HepG2 (cell line): Measurements from ENCODE around the gene TANGO6.

Source experiments
- BRCA1 ChIP-seq: sonication (generic); formaldehyde crosslinking; IDR thresholded peaks from 2 replicates; pipeline ENCODE4 v1.4.0; 2020; ENCODE audit warnings: missing genetic modification reagents
- CTCF ChIP-seq: sonication (generic); formaldehyde crosslinking; IDR thresholded peaks from 2 replicates; pipeline ENCODE4 v1.5.0; 2020; ENCODE audit warnings: mild to moderate bottlenecking, missing genetic modification reagents, moderate library complexity
- EZH2 ChIP-seq: conservative IDR thresholded peaks from 2 replicates; pipeline ENCODE4 v1.6.1; 2012; ENCODE audit warnings: mild to moderate bottlenecking, low read depth, low read length, moderate library complexity
- FOXK1 ChIP-seq: sonication (generic); formaldehyde crosslinking; IDR thresholded peaks from 2 replicates; pipeline ENCODE4 v1.4.0; 2020; ENCODE audit warnings: low read depth, missing genetic modification reagents, borderline replicate concordance
- REST ChIP-seq, 2 experiments: IDR thresholded peaks; 2 replicates each; pipeline ENCODE4 v1.6.1; 2011 to 2012; ENCODE audit warnings: low read length in 2 of 2, borderline replicate concordance in 1 of 2, low read depth in 1 of 2, mild to moderate bottlenecking in 1 of 2, moderate library complexity in 1 of 2
- SP4 ChIP-seq: sonication (generic); formaldehyde crosslinking; IDR thresholded peaks from 2 replicates; pipeline ENCODE4 v1.8.1; 2023; ENCODE audit warnings: mild to moderate bottlenecking, missing genetic modification reagents
- TFE3 ChIP-seq: IDR thresholded peaks from 2 replicates; pipeline ENCODE4 v1.6.1; 2016
- ZBTB8A ChIP-seq: sonication (generic); formaldehyde crosslinking; IDR thresholded peaks from 2 replicates; pipeline ENCODE4 v1.4.0; 2020; ENCODE audit warnings: mild to moderate bottlenecking, low read depth, missing genetic modification reagents, borderline replicate concordance
- ZFP62 ChIP-seq: sonication (generic); formaldehyde crosslinking; IDR thresholded peaks from 2 replicates; pipeline ENCODE4 v1.4.0; 2020; ENCODE audit warnings: missing genetic modification reagents
- ZNF343 ChIP-seq: sonication (generic); formaldehyde crosslinking; IDR thresholded peaks from 2 replicates; pipeline ENCODE4 v1.4.0; 2020; ENCODE audit warnings: mild to moderate bottlenecking, missing genetic modification reagents
- ZNF770 ChIP-seq: sonication (generic); formaldehyde crosslinking; IDR thresholded peaks from 2 replicates; pipeline ENCODE4 v1.5.0; 2020; ENCODE audit warnings: mild to moderate bottlenecking, missing genetic modification reagents
- ZSCAN9 ChIP-seq: IDR thresholded peaks from 2 replicates; pipeline ENCODE4 v1.6.1; 2016; ENCODE audit warnings: borderline replicate concordance

- TF ChIP-seq ZBTB8A (CRISPR knock-in tag), result no peak
- no peak for TF ChIP-seq BRCA1 (CRISPR knock-in tag)
- no peak for TF ChIP-seq TFE3
- no peak for TF ChIP-seq FOXK1
- no peak for TF ChIP-seq SP4 (CRISPR knock-in tag)
- no peak for TF ChIP-seq CTCF (CRISPR knock-in tag)
- no peak for TF ChIP-seq ZNF770 (CRISPR knock-in tag)
- TF ChIP-seq ZFP62, result no peak
- no peak for TF ChIP-seq ZNF343 (CRISPR knock-in tag)
- no peak for TF ChIP-seq REST (IDR thresholded peaks at IDR 0.05; ENCODE audit: borderline replicate concordance in 1 of 2, low read depth in 1 of 2, low read length in 2 of 2)
- no peak for TF ChIP-seq EZH2
- no peak for TF ChIP-seq ZSCAN9 (CRISPR knock-in tag)
Observed at GRCh38 chr16:68875871-68876270, 32.5 kb downstream of the TANGO6 start.
